NCI-H146 treated with DMSO at 0.1 percent for 48 hours (cell line): ENCODE results near the gene APBA1.

ENCODE experiments used
- DNase-seq: peaks from one replicate; lab custom pipeline; 2025; ENCODE audit not compliant: unreplicated experiment; lab: John Stamatoyannopoulos, UW

The APBA1 gene

GRCh38 chr9:69485466-69485865 is 186.7 kb downstream of the APBA1 start:
- no peak for DNase-seq

GRCh38 chr9:69483886-69484422 is 188.2 kb downstream of the APBA1 start:
- no peak for DNase-seq

- no peak for DNase-seq
Measured at GRCh38 chr9:69476797-69477196, 195.4 kb downstream of the APBA1 start.

GRCh38 chr9:69476016-69476415 is 196.2 kb downstream of the APBA1 start:
- DNase-seq: no peak

- no peak for DNase-seq
Measured at GRCh38 chr9:69474821-69475220, 197.3 kb downstream of the APBA1 start.

GRCh38 chr9:69472101-69472620 is 200.0 kb downstream of the APBA1 start:
- DNase-seq: no peak

GRCh38 chr9:69471433-69471832 is 200.7 kb downstream of the APBA1 start:
- no peak for DNase-seq

- no peak for DNase-seq
Measured at GRCh38 chr9:69470186-69470977, 201.8 kb downstream of the APBA1 start.

- DNase-seq: peak; percentile 37
Measured at GRCh38 chr9:69469136-69469535, 203.0 kb downstream of the APBA1 start.

- no peak for DNase-seq
Measured at GRCh38 chr9:69468380-69468779, 203.8 kb downstream of the APBA1 start.

- no peak for DNase-seq
Measured at GRCh38 chr9:69466151-69466550, 206.0 kb downstream of the APBA1 start.

- no peak for DNase-seq
Measured at GRCh38 chr9:69465473-69465872, 206.7 kb downstream of the APBA1 start.

- peak; percentile 33 for DNase-seq
Measured at GRCh38 chr9:69463497-69464068, 208.6 kb downstream of the APBA1 start.

- no peak for DNase-seq
Measured at GRCh38 chr9:69462394-69462793, 209.8 kb downstream of the APBA1 start.

- DNase-seq: no peak
Measured at GRCh38 chr9:69461103-69461887, 210.9 kb downstream of the APBA1 start.

GRCh38 chr9:69460012-69460411 is 212.2 kb downstream of the APBA1 start:
- DNase-seq: no peak

GRCh38 chr9:69458176-69458575 is 214.0 kb downstream of the APBA1 start:
- DNase-seq: no peak

- no peak for DNase-seq
Measured at GRCh38 chr9:69456201-69456600, 216.0 kb downstream of the APBA1 start.

- no peak for DNase-seq
Measured at GRCh38 chr9:69455311-69455710, 216.9 kb downstream of the APBA1 start.

- no peak for DNase-seq
Measured at GRCh38 chr9:69454321-69454720, 217.8 kb downstream of the APBA1 start.

- no peak for DNase-seq
Measured at GRCh38 chr9:69453746-69454145, 218.4 kb downstream of the APBA1 start.
